Vagina (tissue), 2 donors: Measurements from ENCODE around the gene PPP1R13B.

ENCODE experiments used
- CTCF ChIP-seq, 3 experiments: fragments of 450-650 bp in 2 of 3; fragments of 200-600 bp in 1 of 3; sonication (generic) in 1 of 3; IDR thresholded peaks; one replicate each; pipeline ENCODE4 v1.5.1; 2017 to 2019; ENCODE audit warnings: antibody characterized with exemption in 3 of 3, mild to moderate bottlenecking in 2 of 3, moderate library complexity in 2 of 3
- POLR2A ChIP-seq, 2 donors: fragments of 450-650 bp; IDR thresholded peaks; one replicate each; pipeline ENCODE4 v1.6.1; 2017; ENCODE audit warnings: antibody characterized with exemption in 2 of 2, mild to moderate bottlenecking in 2 of 2, moderate library complexity in 2 of 2

- TF ChIP-seq CTCF (IDR thresholded peaks at IDR 0.05) (no peak), POLR2A (IDR thresholded peaks at IDR 0.05) (no peak)
These were observed 115.9 kb downstream of the PPP1R13B start for GRCh38 chr14:103731481-103731880.
